Fibroblast of mammary gland (primary cell): Measurements from ENCODE around the gene OAF.

ENCODE experiments used
- DNase-seq: peaks from one replicate; pipeline ENCODE4 v3.0.0-alpha.2; 2010; ENCODE audit warnings: low read depth
- H3K4me3 ChIP-seq: 2 replicates; pipeline ENCODE4 v1.5.1; 2011; ENCODE audit warnings: low read depth, mild to moderate bottlenecking, low read length, moderate library complexity; ENCODE audit not compliant: control insufficient read depth
- CTCF ChIP-seq: conservative IDR thresholded peaks from 2 replicates; pipeline ENCODE4 v1.5.1; 2011; ENCODE audit warnings: low read depth, low read length, inconsistent platforms; ENCODE audit not compliant: control insufficient read depth, insufficient read depth

Gene OAF

GRCh38 chr11:120254788-120255518 is 44.1 kb downstream of the OAF start:
- DNase-seq: no peak
- no peak for TF ChIP-seq CTCF
- H3K4me3 ChIP-seq: no peak overlapping the region

GRCh38 chr11:120255519-120255866 is 44.7 kb downstream of the OAF start:
- no peak overlapping the region for H3K4me3 ChIP-seq
- no peak for TF ChIP-seq CTCF
- no peak for DNase-seq

GRCh38 chr11:120256178-120256577 is 45.3 kb downstream of the OAF start:
- DNase-seq: no peak
- TF ChIP-seq CTCF: no peak
- no peak overlapping the region for H3K4me3 ChIP-seq

GRCh38 chr11:120256779-120257178 is 45.9 kb downstream of the OAF start:
- no peak for DNase-seq
- no peak for TF ChIP-seq CTCF
- no peak overlapping the region for H3K4me3 ChIP-seq

- no peak overlapping the region for H3K4me3 ChIP-seq
- no peak for TF ChIP-seq CTCF
- DNase-seq: no peak
Observed at GRCh38 chr11:120257346-120257745, 46.5 kb downstream of the OAF start.

- no peak for TF ChIP-seq CTCF
- H3K4me3 ChIP-seq: no peak overlapping the region
- no peak for DNase-seq
Observed at GRCh38 chr11:120258661-120259060, 47.8 kb downstream of the OAF start.

GRCh38 chr11:120259241-120259640 is 48.4 kb downstream of the OAF start:
- no peak for DNase-seq
- TF ChIP-seq CTCF: no peak
- no peak overlapping the region for H3K4me3 ChIP-seq
